ENCODE data around the gene ACER2. TPM values are rescaled to one million over a fixed set of nuclear protein-coding genes. Genes with fewer than 3 reads are reported as not detected.

ACER2 gene
- total and polyA plus RNA-seq, 5 experiments from 2014 or later = 0.51 to 5.5 (median 1.2) TPM

DNA sequence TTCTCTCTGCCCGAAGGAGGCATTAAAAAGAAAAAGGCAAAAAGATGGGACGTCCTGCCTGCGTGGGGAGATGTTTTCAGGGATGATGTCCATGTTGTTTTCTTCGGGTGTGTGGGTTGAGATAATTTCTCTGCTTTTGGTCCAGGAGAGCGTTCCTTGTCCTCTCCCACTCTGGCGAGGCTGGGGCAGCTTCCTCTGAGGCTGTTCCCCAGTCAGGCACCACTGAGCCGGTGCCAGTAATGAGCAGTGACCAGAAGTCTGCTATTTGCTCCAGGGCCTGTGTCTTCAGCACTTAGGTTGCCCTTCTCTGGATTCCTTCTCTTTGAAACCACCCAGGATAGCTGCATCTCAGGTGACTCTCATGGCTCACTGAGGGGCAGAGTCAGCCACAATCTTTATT is 71.5 kb downstream of the ACER2 start:
- H3K9me3 Mint-ChIP-seq = no peaks in the 10 kb centered on the region
- DNase-seq = no peak
- no peak overlapping the region for H3K27ac Mint-ChIP-seq
- H3K27me3 Mint-ChIP-seq = peaks cover 5 to 10% (median 6%) of the 10 kb centered on the region in 5 donors
- ATAC-seq = no peak
- no peaks in the 10 kb centered on the region for H3K4me1 Mint-ChIP-seq
- no peak overlapping the region for H3K4me3 Mint-ChIP-seq
- POLR2A ChIA-PET = no interaction called here
- no peaks in the 10 kb centered on the region for H3K36me3 Mint-ChIP-seq

- Mint-ChIP-seq H3K9me3 (no peaks in the 10 kb centered on the region), H3K4me1 (no peaks in the 10 kb centered on the region), H3K27me3 (peaks cover 5 to 10% (median 6%) of the 10 kb centered on the region in 5 donors), H3K27ac (no peak overlapping the region), H3K36me3 (no peaks in the 10 kb centered on the region), H3K4me3 (no peak overlapping the region)
- ATAC-seq (no peak), DNase-seq (no peak)
- POLR2A ChIA-PET = no interaction called here
Observed at GRCh38 chr9:19481121-19481870, 72.5 kb downstream of the ACER2 start.

DNA sequence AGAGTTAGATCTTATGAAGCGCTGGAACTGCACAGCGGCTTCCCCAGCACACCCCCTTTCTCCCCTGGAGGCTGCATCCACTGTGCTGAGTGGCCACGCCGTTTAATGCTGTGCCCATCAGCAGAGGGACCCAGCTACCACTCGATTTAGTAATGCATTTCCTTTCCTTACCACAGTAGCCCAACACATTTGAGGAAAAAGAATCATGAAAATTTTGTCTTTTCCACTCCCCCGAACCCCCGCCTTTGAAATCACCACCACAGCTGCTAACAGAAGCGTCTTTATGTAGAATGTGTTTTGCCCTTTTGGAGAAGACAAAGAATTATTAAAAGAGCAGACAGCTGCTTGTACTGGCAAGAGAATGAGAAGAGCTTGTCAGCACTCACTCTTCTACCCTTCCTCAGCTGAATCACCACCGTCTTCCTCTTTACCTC is 73.2 kb downstream of the ACER2 start:
- no peak overlapping the region for H3K27ac Mint-ChIP-seq
- H3K36me3 Mint-ChIP-seq = no peaks in the 10 kb centered on the region
- peaks cover 5 to 10% (median 6%) of the 10 kb centered on the region in 5 donors for H3K27me3 Mint-ChIP-seq
- no peaks in the 10 kb centered on the region for H3K4me1 Mint-ChIP-seq
- ATAC-seq (no peak), DNase-seq (no peak)
- no peak overlapping the region for H3K4me3 Mint-ChIP-seq
- POLR2A ChIA-PET = no interaction called here
- no peaks in the 10 kb centered on the region for H3K9me3 Mint-ChIP-seq

DNA sequence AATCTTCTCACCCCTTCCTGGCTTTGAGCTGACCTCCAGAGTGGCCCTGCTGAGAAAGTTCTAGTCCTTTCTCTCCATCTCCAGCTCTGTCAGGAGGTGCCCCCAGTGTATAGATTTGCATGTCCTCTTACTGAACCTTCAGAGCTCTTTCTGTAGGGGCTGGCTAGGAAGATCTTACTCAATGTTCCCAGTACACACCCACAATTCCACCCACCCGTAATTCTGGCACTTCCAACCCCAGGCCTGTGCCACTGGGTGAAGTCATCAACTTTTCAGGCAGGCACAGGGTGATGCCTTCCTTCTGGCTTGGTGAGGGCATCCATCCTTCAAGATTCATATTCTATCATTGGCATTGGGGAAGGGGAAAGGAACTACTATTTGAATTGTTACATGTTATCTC is 75.9 kb downstream of the ACER2 start:
- Mint-ChIP-seq H3K27me3 (peaks cover 0 to 5% (median 3%) of the 10 kb centered on the region in 5 donors), H3K36me3 (no peaks in the 10 kb centered on the region), H3K9me3 (no peaks in the 10 kb centered on the region), H3K4me3 (no peak overlapping the region), H3K4me1 (no peaks in the 10 kb centered on the region), H3K27ac (no peak overlapping the region)
- POLR2A ChIA-PET = no interaction called here
- DNase-seq (no peak), ATAC-seq (no peak)

- Mint-ChIP-seq H3K4me1 (no peaks in the 10 kb centered on the region), H3K36me3 (no peaks in the 10 kb centered on the region), H3K9me3 (no peaks in the 10 kb centered on the region), H3K27me3 (peaks cover 0 to 5% (median 3%) of the 10 kb centered on the region in 5 donors), H3K27ac (no peak overlapping the region), H3K4me3 (no peak overlapping the region)
- DNase-seq (no peak), ATAC-seq (no peak)
- POLR2A ChIA-PET = no interaction called here
Observed at GRCh38 chr9:19485193-19485592, 76.4 kb downstream of the ACER2 start.

DNA sequence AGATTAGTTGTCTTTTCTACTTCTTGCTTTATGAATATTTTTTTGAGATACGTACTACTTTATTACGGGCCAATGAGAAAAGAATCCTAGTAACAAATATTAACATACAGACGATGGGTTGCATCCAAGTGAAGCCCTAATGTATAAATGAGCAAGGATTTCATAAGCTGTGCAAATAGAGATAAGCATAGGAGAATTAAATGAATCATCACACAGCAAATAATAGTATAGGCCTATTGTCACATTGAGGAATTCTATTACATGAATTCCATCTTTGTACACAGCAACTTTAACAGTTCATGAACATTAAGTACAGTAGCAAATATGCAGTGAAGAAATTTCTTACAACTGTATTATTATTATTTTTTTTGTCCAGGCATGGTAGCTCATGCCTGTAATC is 78.0 kb downstream of the ACER2 start:
- DNase-seq (no peak), ATAC-seq (no peak)
- no peaks in the 10 kb centered on the region for H3K36me3 Mint-ChIP-seq
- H3K4me3 Mint-ChIP-seq = no peak overlapping the region
- H3K27me3 Mint-ChIP-seq = peaks cover 0 to 5% (median 3%) of the 10 kb centered on the region in 5 donors
- POLR2A ChIA-PET = no interaction called here
- no peak overlapping the region for H3K27ac Mint-ChIP-seq
- no peaks in the 10 kb centered on the region for H3K4me1 Mint-ChIP-seq
- H3K9me3 Mint-ChIP-seq = no peaks in the 10 kb centered on the region

GRCh38 chr9:19488721-19489120 is 79.9 kb downstream of the ACER2 start:
- Mint-ChIP-seq H3K4me1 (peaks cover 5 to 9% (median 7%) of the 10 kb centered on the region in 4 donors), H3K36me3 (no peaks in the 10 kb centered on the region), H3K27me3 (peaks cover 4 to 14% (median 7%) of the 10 kb centered on the region in 5 donors), H3K27ac (no peak overlapping the region), H3K9me3 (no peaks in the 10 kb centered on the region), H3K4me3 (no peak overlapping the region)
- ATAC-seq = no peak
- POLR2A ChIA-PET = no interaction called here
- DNase-seq = no peak

- Mint-ChIP-seq H3K36me3 (no peaks in the 10 kb centered on the region), H3K27ac (no peak overlapping the region), H3K9me3 (no peaks in the 10 kb centered on the region), H3K27me3 (peaks cover 7 to 14% (median 11%) of the 10 kb centered on the region in 5 donors), H3K4me3 (no peak overlapping the region), H3K4me1 (peaks cover 5 to 13% (median 8%) of the 10 kb centered on the region in 4 donors)
- DNase-seq = no peak
- POLR2A ChIA-PET = no interaction called here
- ATAC-seq = no peak
Observed at GRCh38 chr9:19490269-19490668, 81.5 kb downstream of the ACER2 start.

DNA sequence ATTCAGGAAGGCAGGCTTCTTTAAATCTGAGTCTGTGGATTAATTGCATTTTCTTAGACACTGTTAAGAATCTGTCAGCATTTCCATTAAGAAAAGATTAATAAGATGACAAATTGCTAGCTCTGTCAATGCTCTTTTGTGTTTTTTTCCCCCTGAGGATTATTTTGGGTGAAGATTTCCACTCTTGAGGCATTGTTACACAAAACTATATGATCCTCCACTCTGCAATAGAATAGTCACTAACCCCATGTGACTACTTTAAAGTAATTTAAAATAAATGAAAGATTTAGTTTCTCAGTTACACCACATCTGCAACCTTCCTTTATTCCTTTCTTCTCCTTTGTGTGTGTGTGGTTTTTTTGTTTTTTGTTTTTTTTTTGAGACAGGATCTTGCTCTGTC is 82.0 kb downstream of the ACER2 start:
- Mint-ChIP-seq H3K9me3 (no peaks in the 10 kb centered on the region), H3K4me1 (peaks cover 5 to 13% (median 8%) of the 10 kb centered on the region in 4 donors), H3K27ac (no peak overlapping the region), H3K4me3 (no peak overlapping the region), H3K27me3 (peaks cover 7 to 14% (median 11%) of the 10 kb centered on the region in 5 donors), H3K36me3 (no peaks in the 10 kb centered on the region)
- DNase-seq (no peak), ATAC-seq (no peak)
- POLR2A ChIA-PET = no interaction called here

DNA sequence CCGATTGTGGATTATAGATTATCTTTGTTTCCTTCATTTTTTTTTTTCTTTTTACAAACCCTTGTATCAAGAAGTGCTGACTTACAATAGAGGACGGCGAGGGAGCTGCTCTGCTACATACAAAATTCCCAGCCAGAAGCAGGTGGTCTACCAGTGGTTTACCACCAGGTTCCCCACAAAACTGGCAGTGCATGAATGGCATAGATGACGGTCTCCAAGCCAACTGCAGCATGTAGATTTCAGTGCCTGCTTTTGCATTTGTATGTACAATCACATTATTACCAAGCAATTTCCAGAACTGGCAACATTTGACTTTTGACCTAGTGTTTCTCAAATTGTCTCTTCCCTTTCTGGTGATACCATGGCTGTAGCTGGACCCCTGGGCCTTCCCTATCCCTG is 84.0 kb downstream of the ACER2 start:
- Mint-ChIP-seq H3K36me3 (no peaks in the 10 kb centered on the region), H3K4me3 (peak overlapping the region in 4 of 10 donors; percentile 44 to 57 (median 48)), H3K9me3 (no peaks in the 10 kb centered on the region), H3K27me3 (peaks cover 7 to 14% (median 11%) of the 10 kb centered on the region in 5 donors), H3K27ac (no peak overlapping the region), H3K4me1 (peaks cover 5 to 13% (median 8%) of the 10 kb centered on the region in 4 donors)
- DNase-seq (no peak), ATAC-seq (no peak)
- POLR2A ChIA-PET = no interaction called here

- POLR2A ChIA-PET = no interaction called here
- DNase-seq (peak in 5 of 10 donors; percentile 10 to 41 (median 34)), ATAC-seq (peak; percentile 63 to 65)
- H3K36me3 Mint-ChIP-seq = no peaks in the 10 kb centered on the region
- H3K27me3 Mint-ChIP-seq = peaks cover 7 to 14% (median 11%) of the 10 kb centered on the region in 5 donors
- peak overlapping the region in 6 of 10 donors; percentile 44 to 67 (median 54) for H3K4me3 Mint-ChIP-seq
- H3K4me1 Mint-ChIP-seq = peaks cover 5 to 13% (median 8%) of the 10 kb centered on the region in 4 donors
- H3K9me3 Mint-ChIP-seq = no peaks in the 10 kb centered on the region
- H3K27ac Mint-ChIP-seq = no peak overlapping the region
Observed at GRCh38 chr9:19493174-19493811, 84.5 kb downstream of the ACER2 start.

GRCh38 chr9:19493876-19494275 is 85.1 kb downstream of the ACER2 start:
- POLR2A ChIA-PET = no interaction called here
- Mint-ChIP-seq H3K27ac (no peak overlapping the region), H3K36me3 (no peaks in the 10 kb centered on the region), H3K4me1 (peaks cover 5 to 13% (median 8%) of the 10 kb centered on the region in 4 donors), H3K27me3 (peaks cover 7 to 14% (median 11%) of the 10 kb centered on the region in 5 donors), H3K9me3 (no peaks in the 10 kb centered on the region), H3K4me3 (peak overlapping the region in 5 of 10 donors; percentile 13 to 57 (median 19))
- ATAC-seq = no peak
- no peak for DNase-seq

DNA sequence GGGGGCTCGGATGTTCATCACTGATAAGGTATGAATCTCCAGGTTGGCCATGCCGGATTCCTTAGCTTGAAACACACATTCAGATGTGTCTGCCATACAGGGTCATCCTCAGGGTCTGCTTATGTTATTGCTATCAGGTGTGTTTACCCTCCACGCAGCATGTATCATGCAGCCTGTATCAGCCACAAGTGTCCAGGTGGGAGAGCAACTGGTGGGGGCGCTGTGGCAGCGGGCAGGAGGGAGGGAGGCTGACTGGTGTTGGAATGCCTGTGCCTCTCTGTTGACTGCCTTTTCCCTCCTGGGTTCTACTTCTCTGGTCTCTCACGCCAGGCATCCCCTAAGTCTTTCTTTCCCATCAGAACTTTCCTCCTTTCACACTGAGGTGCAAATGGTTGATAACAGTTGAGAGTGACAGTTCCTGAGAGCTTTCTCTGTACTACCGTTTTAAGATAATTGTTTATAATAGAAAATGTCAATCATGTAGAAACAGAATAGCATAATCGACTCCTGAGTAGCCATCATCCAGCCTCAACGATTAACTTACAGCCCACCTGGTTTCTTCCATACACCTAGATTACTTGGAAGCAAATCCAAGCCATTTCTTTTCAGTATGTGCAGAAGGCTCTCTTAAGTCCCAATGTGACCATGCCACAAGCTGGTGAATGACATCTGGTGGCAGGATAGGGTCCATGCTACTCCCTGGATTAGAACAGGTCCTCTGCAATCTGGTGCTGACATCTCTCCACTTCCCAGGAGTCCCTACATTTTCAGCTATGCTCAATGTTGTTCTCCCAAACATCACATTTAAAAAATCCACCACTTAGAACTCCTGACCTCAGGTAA is 86.6 kb downstream of the ACER2 start:
- no peak for ATAC-seq
- H3K36me3 Mint-ChIP-seq = no peaks in the 10 kb centered on the region

More for the DNA sequence above, 86.6 kb downstream of the ACER2 start:
- no peak for DNase-seq
- Mint-ChIP-seq H3K27ac (no peak overlapping the region), H3K4me3 (no peak overlapping the region), H3K27me3 (peaks cover 7 to 14% (median 11%) of the 10 kb centered on the region in 5 donors), H3K4me1 (peaks cover 5 to 13% (median 8%) of the 10 kb centered on the region in 4 donors), H3K9me3 (peaks cover 0 to 2% (median 0%) of the 10 kb centered on the region in 9 donors)
- POLR2A ChIA-PET = no interaction called here
